Vagina (tissue), 2 donors: ENCODE data around the gene LRRC3. TPM values are rescaled to one million over a fixed set of nuclear protein-coding genes. Genes with fewer than 3 reads are reported as not detected.

Experiments used
- DNase-seq, 2 donors: peaks; one replicate each; pipeline ENCODE4 v3.0.0-alpha.2; 2017; ENCODE audit errors: extremely low spot score in 2 of 2
- H3K27ac ChIP-seq: fragments of 200-600 bp; sonication (generic); one replicate; pipeline ENCODE4 v1.5.1; 2019
- H3K27me3 ChIP-seq: fragments of 200-600 bp; sonication (generic); one replicate; pipeline ENCODE4 v1.5.1; 2019
- H3K36me3 ChIP-seq, 2 donors: fragments of 200-600 bp; sonication (generic); one replicate each; pipeline ENCODE4 v1.5.1; 2017 to 2019
- H3K4me1 ChIP-seq: fragments of 200-600 bp; sonication (generic); one replicate; pipeline ENCODE4 v1.5.1; 2019
- H3K4me3 ChIP-seq, 2 donors: fragments of 200-600 bp; sonication (generic); 1 replicate in 1 of 2; 2 replicates in 1 of 2; pipeline ENCODE4 v1.5.1; 2016 to 2019
- H3K9me3 ChIP-seq: fragments of 200-600 bp; sonication (generic); one replicate; pipeline ENCODE4 v1.5.1; 2019
- POLR2A ChIP-seq, 2 donors: fragments of 450-650 bp; IDR thresholded peaks; one replicate each; pipeline ENCODE4 v1.6.1; 2017; ENCODE audit warnings: antibody characterized with exemption in 2 of 2, mild to moderate bottlenecking in 2 of 2, moderate library complexity in 2 of 2
- POLR2AphosphoS5 ChIP-seq, 2 donors: sonication (generic); formaldehyde crosslinking; IDR thresholded peaks; one replicate each; pipeline ENCODE4 v1.9.0; 2017; ENCODE audit warnings: antibody characterized with exemption in 2 of 2, mild to moderate bottlenecking in 2 of 2, low read depth in 1 of 2; ENCODE audit not compliant: insufficient read depth in 1 of 2
- intact Hi-C: fragments of 100-400 bp; cut with DNase I; formaldehyde crosslinking; loops from one replicate; pipeline ENCODE4 v1.15.1; 2023
- total RNA-seq: library from RNA; depleted of rRNA; stranded (reverse); fragments of >200 nt; gene quantifications from one replicate; pipeline ENCODE4 v1.2.3, GENCODE V29; 2016
- TF ChIP-seq, protein P1 (sequence below), 3 experiments: fragments of 450-650 bp in 2 of 3; fragments of 200-600 bp in 1 of 3; sonication (generic) in 1 of 3; IDR thresholded peaks; one replicate each; pipeline ENCODE4 v1.5.1; 2017 to 2019; ENCODE audit warnings: antibody characterized with exemption in 3 of 3, mild to moderate bottlenecking in 2 of 3, moderate library complexity in 2 of 3

The LRRC3 gene
- total RNA-seq, 1 donor from 2014 or later = 2.5 TPM

DNA sequence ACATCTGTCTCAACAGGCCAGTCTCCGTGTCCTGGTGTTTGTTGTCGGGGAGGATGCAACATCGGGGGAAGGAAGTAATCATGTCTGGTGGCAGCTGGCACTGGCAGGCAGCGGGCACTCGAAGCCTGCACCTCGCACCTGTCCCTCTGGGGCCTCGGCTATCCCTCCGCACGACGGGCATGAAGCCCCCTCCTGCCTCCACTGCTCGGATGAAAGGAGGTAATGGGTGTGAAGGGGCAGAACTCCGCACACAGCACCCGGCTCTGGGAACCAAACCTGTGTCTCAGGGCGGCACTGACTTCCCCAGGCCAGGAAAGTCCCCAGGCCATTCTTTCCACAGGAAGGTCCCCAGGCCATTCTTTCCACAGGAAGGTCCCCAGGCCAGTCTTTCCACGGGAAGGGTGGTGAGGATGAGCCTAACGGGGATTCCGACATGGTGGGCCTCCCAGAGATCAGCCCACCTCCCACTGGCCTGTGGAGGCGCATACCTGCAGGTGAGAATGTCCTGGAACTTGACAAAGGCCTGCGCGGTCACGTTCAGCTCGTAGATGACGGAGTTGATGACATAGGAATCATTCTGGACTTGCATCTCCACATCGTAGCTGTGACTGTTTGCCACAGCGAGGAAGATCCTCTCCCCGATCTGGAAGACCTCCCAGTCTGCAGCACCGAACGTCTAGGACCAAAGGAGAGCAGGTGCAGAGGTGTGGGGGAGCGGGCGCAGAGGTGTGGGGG, 53.6 kb downstream of the LRRC3 start:
- Histone ChIP-seq H3K36me3 (no peaks in the 10 kb centered on the region), H3K27me3 (no peaks in the 10 kb centered on the region), H3K4me1 (peaks cover 11% of the 10 kb centered on the region), H3K9me3 (no peaks in the 10 kb centered on the region), H3K27ac (no peak overlapping the region), H3K4me3 (no peak overlapping the region)
- DNase-seq = no peak
- intact Hi-C loops = no loop called here
- no peak for TF ChIP-seq POLR2AphosphoS5 (IDR thresholded peaks at IDR 0.05; ENCODE audit: insufficient read depth in 1 of 2, low read depth in 1 of 2)
- TF ChIP-seq POLR2A (IDR thresholded peaks at IDR 0.05) = no peak
- TF ChIP-seq, protein P1, sequence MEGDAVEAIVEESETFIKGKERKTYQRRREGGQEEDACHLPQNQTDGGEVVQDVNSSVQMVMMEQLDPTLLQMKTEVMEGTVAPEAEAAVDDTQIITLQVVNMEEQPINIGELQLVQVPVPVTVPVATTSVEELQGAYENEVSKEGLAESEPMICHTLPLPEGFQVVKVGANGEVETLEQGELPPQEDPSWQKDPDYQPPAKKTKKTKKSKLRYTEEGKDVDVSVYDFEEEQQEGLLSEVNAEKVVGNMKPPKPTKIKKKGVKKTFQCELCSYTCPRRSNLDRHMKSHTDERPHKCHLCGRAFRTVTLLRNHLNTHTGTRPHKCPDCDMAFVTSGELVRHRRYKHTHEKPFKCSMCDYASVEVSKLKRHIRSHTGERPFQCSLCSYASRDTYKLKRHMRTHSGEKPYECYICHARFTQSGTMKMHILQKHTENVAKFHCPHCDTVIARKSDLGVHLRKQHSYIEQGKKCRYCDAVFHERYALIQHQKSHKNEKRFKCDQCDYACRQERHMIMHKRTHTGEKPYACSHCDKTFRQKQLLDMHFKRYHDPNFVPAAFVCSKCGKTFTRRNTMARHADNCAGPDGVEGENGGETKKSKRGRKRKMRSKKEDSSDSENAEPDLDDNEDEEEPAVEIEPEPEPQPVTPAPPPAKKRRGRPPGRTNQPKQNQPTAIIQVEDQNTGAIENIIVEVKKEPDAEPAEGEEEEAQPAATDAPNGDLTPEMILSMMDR (IDR thresholded peaks at IDR 0.05) = no peak

DNA sequence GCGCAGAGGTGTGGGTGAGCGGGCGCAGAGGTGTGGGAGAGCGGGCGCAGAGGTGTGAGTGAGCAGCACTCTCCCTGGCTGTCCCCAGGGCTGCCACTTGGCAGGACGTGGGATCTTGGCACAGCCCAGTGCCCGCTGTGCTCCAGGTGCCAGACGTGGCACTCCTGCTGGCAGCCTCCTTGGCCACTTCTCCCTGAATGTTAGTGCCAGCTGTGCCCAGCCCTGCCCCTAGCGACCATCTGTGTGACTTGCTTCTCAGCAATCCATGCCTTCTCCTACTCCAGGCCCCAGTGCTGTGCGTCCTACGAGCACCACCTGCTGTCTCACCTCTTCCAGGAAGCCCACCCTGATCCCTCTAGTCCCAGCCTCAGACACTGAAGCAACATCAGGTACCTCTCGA, 54.2 kb downstream of the LRRC3 start:
- no peak for TF ChIP-seq POLR2AphosphoS5 (IDR thresholded peaks at IDR 0.05; ENCODE audit: insufficient read depth in 1 of 2, low read depth in 1 of 2)
- TF ChIP-seq POLR2A (IDR thresholded peaks at IDR 0.05) = no peak
- TF ChIP-seq, protein P1 (IDR thresholded peaks at IDR 0.05) = no peak
- intact Hi-C loops = no loop called here
- H3K9me3 ChIP-seq = no peaks in the 10 kb centered on the region
- H3K27me3 ChIP-seq = no peaks in the 10 kb centered on the region
- no peak overlapping the region for H3K4me3 ChIP-seq
- no peak for DNase-seq
- no peak overlapping the region for H3K27ac ChIP-seq
- H3K36me3 ChIP-seq = no peaks in the 10 kb centered on the region
- peaks cover 11% of the 10 kb centered on the region for H3K4me1 ChIP-seq

DNA sequence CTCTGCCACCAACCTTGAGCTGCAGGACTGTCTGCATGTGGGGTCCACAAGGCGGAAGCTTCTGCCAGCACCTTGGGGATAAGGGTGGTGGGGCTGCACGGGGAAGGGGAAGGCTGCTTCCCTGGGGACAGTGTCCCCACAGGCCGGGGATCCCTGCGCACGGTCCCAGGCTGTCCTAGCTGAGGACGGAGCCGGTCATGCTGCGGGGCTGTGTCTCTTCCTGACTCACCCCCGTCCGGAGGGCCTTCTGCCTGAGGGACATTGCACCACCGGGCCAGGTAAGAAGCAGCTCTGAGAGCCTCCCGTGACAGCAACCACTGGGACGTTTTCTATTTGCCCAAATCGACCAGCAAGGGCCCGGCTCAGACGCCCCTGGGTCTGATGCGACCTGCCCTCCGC, 54.8 kb downstream of the LRRC3 start:
- no peak for TF ChIP-seq POLR2A (IDR thresholded peaks at IDR 0.05)
- Histone ChIP-seq H3K27ac (no peak overlapping the region), H3K4me1 (peaks cover 11% of the 10 kb centered on the region), H3K4me3 (no peak overlapping the region), H3K36me3 (no peaks in the 10 kb centered on the region), H3K27me3 (no peaks in the 10 kb centered on the region), H3K9me3 (no peaks in the 10 kb centered on the region)
- DNase-seq = no peak
- intact Hi-C loops = no loop called here

DNA sequence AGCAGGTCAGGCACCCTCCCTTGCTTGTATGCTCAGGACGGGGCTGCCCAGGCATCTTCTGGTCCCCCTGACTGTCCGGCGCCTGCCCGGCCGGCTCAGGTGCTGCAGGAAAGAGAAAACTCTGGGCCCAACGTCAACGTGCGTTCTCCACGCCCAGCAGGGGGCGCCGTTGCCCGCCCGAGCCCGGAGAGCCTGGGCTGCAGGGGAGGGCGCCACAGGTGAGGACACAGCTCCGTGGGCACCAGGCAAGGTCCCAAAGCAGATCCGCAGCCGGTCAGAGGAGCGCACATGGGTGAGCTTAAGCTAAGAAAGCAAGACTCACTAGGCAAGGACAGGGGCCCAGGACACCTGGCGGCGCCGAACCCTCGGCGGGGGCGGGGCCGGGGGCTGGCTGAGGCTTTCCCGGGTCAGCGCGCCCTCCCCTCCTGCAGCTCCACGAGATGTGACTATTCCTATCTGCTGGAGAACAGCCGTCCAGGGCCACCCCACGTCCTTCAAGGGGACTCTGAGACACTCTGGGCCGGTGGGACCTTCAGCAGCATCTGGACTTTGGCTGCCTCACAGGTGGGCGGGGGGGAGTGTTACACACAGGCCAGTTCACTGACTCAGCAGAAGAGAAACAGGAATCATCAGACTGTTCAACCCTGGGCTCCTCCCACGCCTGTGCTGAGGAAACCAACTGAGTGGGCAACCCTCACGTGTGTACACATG, 55.4 kb downstream of the LRRC3 start:
- no peak for DNase-seq
- Histone ChIP-seq H3K4me3 (peak overlapping the region in 1 of 2 donors; percentile 20), H3K4me1 (peaks cover 11% of the 10 kb centered on the region), H3K27ac (no peak overlapping the region), H3K9me3 (no peaks in the 10 kb centered on the region), H3K36me3 (no peaks in the 10 kb centered on the region), H3K27me3 (no peaks in the 10 kb centered on the region)
- TF ChIP-seq POLR2AphosphoS5 (IDR thresholded peaks at IDR 0.05; ENCODE audit: insufficient read depth in 1 of 2, low read depth in 1 of 2) = no peak
- TF ChIP-seq, protein P1 (IDR thresholded peaks at IDR 0.05) = peak; percentile 46 to 54 (median 54)
- no peak for TF ChIP-seq POLR2A (IDR thresholded peaks at IDR 0.05)
- intact Hi-C loops = no loop called here

DNA sequence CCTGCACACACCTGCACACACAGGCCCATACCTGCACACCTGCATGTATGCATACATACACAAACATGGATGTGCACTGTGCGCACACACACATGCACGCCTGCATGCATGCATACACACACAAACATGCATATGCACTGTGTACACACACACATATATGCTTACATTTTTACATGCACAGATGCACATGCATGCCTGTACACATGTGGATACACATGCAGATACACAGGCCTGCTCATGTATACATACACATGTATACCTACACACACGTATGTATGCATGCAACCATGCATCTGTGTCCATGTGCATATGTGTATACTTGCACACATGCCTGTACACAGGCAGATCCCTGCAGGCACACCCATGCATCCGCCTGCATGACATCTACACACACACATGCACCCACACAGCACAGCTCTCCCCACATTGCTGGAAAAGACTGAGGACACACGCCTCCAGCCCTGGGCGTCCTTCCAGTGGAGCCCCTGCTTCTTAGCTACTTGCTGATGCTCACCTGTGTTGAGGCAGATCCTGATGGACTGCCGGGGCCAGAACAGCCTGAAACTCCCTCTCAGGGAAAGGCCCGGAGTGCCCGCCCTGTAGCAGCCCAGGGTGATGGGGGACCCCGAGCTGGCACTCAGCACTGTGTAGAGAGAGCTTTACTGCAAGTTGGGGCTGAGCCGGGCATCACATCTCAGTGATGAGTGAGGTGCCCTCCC, 56.1 kb downstream of the LRRC3 start:
- TF ChIP-seq POLR2AphosphoS5 (IDR thresholded peaks at IDR 0.05; ENCODE audit: insufficient read depth in 1 of 2, low read depth in 1 of 2) (no peak), POLR2A (IDR thresholded peaks at IDR 0.05) (no peak)
- TF ChIP-seq, protein P1 (IDR thresholded peaks at IDR 0.05) = no peak
- Histone ChIP-seq H3K36me3 (no peaks in the 10 kb centered on the region), H3K4me3 (no peak overlapping the region), H3K27ac (no peak overlapping the region), H3K9me3 (no peaks in the 10 kb centered on the region), H3K27me3 (no peaks in the 10 kb centered on the region), H3K4me1 (peaks cover 11% of the 10 kb centered on the region)
- intact Hi-C loops = no loop called here
- DNase-seq = no peak
